HG03196 (cell line): ENCODE results near the gene NPTX2.
"Not testable (repeated sequence)": the region's sequence is repeated elsewhere in the genome, so short reads cannot be mapped to it uniquely, and the experiment has no call there.

ENCODE experiments used
- ATAC-seq: cut with Tn5 transposase; IDR thresholded peaks from one replicate; pipeline ENCODE4 v1.9.1; 2021; ENCODE audit not compliant: unreplicated experiment

NPTX2 gene, protein sequence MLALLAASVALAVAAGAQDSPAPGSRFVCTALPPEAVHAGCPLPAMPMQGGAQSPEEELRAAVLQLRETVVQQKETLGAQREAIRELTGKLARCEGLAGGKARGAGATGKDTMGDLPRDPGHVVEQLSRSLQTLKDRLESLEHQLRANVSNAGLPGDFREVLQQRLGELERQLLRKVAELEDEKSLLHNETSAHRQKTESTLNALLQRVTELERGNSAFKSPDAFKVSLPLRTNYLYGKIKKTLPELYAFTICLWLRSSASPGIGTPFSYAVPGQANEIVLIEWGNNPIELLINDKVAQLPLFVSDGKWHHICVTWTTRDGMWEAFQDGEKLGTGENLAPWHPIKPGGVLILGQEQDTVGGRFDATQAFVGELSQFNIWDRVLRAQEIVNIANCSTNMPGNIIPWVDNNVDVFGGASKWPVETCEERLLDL

DNA sequence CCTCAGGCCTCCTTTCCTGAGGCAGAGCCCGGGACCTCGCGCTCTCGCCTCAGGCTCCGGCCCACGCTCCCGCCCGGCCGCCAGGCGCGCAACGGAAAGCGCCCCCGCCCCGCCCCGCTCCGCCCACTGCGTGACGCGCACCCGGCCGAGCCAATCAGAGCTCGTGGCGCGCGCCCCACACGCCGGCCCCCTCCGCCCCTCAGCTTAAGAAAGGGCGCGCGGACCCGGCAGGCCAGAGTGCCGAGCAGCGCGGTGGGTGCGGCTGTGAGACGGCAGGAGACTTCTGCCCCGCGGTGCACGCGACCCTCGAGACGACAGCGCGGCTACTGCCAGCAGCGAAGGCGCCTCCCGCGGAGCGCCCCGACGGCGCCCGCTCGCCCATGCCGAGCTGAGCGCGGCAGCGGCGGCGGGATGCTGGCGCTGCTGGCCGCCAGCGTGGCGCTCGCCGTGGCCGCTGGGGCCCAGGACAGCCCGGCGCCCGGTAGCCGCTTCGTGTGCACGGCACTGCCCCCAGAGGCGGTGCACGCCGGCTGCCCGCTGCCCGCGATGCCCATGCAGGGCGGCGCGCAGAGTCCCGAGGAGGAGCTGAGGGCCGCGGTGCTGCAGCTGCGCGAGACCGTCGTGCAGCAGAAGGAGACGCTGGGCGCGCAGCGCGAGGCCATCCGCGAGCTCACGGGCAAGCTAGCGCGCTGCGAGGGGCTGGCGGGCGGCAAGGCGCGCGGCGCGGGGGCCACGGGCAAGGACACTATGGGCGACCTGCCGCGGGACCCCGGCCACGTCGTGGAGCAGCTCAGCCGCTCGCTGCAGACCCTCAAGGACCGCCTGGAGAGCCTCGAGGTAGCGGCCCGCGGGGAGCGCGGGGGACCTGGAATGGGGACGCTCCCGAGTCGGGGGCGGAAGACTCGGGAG is at the start of gene NPTX2:
Gene NPTX2 (plus strand): TSS at position 235 of the 909 bp plus-strand sequence. CDS start 177 bp downstream, at position 412.
- no peak for ATAC-seq

- no peak for ATAC-seq
Measured at GRCh38 chr7:98567991-98568390, 49.1 kb upstream of the NPTX2 start.

DNA sequence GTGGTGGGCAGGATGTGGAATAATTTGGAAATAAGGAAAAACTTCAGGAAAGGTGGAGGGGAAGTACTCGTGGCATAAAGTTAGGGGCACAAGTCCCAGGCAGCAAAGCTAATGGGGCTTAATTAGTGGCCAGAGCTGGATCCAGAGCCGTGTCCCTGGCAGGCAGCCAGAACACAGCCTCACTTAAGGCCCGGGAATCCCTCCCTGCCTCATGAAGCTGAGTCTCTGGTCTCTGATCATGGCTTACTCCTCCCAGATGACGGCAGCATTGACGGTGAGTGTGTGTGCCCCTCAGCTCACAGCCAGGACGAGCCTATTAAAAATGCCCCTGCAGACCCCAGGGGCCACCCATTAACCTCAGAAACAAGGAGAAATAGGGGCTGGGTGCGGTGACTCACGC is 48.2 kb upstream of the NPTX2 start:
- ATAC-seq = no peak

GRCh38 chr7:98569691-98570337 is 47.3 kb upstream of the NPTX2 start:
- ATAC-seq = no peak

DNA sequence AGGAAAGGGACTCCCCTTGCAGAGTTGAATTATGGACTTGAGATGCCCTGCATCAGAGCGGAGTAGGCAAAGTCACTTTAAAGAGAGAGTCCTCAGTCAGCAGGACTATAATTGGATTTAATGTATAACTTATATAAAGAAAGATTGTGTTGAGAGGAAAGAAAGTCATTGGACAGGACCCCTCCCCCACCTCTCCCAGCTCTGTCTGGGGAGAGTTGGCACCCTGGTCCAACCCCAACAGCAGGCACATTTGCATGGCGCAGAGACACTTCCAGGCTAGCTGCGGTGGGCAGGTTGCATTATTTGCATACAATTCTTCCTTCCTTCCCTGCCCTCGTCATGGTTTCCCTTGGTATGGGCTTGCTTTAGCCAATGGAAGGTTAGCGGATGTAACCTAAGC is 46.1 kb upstream of the NPTX2 start:
- no peak for ATAC-seq

GRCh38 chr7:98571986-98572385 is 45.1 kb upstream of the NPTX2 start:
- ATAC-seq = no peak

DNA sequence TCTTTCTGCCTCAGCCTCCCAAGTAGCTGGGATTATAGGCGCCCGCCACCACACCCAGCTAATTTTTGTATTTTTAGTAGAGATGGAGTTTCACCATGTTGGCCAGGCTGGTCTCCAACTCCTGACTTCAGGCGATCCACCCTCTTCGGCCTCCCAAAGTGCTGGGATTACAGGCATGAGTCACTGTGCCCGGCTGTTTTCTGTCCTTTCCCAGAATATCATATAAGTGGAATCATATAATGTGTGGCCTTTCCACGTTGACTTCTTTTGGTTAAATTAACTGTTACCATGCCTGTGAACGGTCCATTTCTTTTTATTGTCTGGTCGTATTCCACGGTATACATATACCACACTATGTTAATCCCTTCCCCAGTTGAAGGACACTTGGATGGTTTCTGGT is 44.4 kb upstream of the NPTX2 start:
- not testable (repeated sequence) for ATAC-seq

DNA sequence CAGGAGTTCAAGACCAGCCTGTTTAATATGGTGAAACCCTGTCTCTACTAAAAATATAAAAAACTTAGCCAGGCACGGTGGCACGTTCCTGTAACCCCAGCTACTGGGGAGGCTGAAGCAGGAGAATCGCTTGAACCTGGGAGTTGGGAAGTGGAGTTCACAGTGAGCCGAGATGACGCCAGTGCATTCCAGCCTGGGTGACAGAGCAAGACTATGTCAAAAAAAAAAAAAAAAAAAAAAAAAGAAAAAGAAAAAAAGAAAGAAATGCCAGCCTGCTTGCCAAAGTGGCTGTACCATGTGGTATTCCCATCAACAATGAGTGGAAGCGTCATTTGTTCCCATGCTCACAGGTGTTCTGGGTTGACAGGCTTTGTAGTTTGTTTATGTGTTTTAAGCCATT is 43.3 kb upstream of the NPTX2 start:
- ATAC-seq = no peak

GRCh38 chr7:98575878-98576277 is 41.2 kb upstream of the NPTX2 start:
- no peak for ATAC-seq

DNA sequence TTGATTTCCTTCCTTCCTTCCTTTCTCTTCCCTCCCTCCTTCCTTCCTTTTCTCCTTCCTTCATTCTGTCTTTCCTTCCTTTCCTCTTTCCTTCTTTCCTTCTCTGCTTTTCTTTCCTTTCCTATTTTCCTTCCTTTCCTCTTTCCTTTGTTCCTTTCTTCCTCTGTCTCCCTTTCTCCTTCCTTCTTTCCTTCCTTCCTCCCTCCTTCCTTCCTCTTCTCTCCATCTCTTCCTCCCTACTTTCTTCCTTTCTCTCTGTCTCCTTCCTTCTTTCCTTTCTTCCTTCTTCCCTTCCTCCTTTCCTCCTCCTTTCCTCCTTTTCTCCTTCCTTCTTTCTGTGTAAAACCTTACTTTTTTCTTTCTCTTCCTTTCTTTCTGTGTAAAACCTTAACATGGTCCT is 32.3 kb upstream of the NPTX2 start:
- ATAC-seq = no peak

GRCh38 chr7:98591926-98592325 is 25.2 kb upstream of the NPTX2 start:
- ATAC-seq = no peak

GRCh38 chr7:98594348-98594747 is 22.7 kb upstream of the NPTX2 start:
- ATAC-seq = no peak

DNA sequence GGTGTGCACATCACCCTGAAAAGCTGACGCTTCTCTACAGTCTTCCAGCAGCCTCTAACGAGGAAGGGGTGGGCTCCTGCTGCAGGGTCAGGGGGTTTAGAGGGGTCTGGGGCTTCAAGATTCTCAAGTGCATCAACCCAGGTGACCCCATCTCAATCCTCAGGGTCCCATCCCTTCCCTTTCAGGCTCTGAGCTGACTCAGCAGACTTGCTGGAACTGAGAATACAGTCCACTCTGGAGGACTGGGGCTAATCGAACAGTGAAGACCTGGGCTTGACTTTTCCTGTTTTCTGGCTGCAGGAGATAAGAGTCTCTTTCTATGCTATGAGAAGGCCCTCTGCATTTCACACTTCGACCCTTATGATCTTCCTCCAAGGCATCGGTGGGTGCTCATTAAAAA is 22.3 kb upstream of the NPTX2 start:
- ATAC-seq = no peak

DNA sequence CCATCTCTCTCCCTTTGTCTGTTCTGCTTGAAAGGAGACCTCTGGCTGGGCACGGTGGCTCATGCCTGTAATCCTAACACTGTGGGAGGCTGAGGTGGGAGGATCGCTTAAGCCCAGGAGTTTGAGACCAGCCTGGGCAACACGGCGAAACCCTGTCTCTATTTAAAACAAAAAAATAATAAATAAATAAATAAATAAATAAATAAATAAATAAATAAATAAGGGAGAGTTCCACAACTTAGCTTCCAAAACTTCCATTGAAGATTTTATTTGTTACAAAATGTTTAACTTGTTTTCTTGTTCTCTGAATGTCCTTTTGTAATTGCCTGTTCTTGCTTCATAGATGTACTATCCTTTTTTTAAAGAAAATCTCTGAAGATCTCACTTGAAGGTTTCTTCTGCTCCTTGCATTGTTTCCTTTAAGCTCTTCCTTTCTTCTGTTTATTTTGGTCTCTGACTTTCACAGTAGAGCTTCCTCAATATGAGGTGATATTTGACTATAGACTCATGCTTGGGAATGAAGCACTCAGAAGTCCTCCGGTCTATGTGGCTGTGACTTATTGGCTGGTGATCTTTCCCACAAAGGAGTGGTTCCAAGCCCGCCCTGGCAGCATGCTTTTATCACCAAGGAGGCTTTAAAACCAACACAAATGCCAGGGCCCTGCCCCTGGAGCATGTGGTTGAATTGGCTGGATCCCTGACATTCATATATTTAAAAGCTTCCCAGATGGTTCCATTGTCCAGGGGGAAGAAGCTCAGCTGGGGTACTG is 18.1 kb upstream of the NPTX2 start:
- no peak for ATAC-seq

DNA sequence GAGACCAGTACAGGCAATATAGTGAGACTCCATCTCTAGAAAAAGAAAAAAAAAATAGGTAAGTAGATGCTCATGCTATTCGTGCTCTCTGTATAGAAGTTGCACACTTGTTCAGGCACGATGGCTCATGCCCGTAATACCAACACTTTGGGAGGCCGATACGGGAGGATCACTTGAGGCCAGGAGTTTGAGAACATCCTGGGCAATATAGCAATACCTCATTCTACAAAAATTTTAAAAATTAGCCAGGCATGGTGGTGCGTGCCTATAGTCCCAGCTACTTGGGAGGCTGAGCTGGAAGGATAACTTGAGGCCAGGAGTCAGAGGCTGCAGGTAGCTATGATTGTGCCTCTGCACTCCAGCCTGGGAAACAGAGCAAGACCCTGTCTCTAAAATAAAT is 17.2 kb upstream of the NPTX2 start:
- no peak for ATAC-seq

GRCh38 chr7:98602755-98603398 is 14.2 kb upstream of the NPTX2 start:
- no peak for ATAC-seq

GRCh38 chr7:98603399-98603788 is 13.7 kb upstream of the NPTX2 start:
- no peak for ATAC-seq

DNA sequence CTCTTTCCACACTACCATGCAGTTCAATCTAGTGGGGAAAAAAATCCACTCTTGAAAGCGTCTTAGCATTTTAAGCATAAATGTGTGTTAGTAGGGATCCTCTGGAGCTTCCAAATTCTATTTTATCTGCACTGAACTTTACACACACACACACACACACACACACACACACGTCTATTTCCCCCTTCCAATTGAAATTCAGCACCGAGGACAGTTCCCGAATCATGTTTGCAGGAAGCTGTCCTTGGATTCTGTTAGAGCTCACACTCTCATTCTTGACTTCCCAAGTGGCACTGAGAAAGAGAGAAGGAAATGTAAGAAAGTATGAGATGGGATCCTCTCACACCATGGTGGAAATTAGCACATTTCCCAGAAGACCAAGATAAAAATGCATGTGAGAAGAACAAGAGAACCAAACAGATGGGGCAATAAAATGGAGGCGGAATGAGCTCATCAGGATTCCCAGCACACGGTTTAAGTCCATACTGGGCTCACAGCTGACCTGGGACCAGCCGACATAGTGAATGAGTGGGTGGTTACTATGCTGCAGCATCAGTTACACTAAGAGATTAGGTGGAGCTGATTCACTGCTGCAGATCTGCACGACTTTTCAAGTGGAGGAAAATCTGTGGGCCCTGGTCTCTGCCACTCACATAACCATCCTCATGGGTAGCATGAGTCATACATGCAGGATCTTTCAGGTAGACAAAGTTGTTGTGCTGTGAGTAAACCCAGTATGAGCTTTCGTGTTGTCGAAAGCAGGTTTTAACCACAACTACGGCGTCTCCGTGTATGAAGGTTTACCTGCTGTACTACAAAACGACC is 3.3 kb upstream of the NPTX2 start:
- ATAC-seq = no peak

GRCh38 chr7:98616381-98617050 is 569 bp upstream of the NPTX2 start:
- ATAC-seq = no peak
